ENCODE results near the gene SSNA1.

- no peak for TF ChIP-seq CTCF (IDR thresholded peaks at IDR 0.05)
- TF ChIP-seq POLR2A (IDR thresholded peaks at IDR 0.05) = no peak
- TF ChIP-seq EP300 (IDR thresholded peaks at IDR 0.05) = no peak
These were observed 43.0 kb downstream of the SSNA1 start for GRCh38 chr9:137231372-137232039.

Measured in tibial nerve (tissue), 4 donors.